Measurements from ENCODE around the gene SUN2.

SUN2 gene

GRCh38 chr22:38733724-38734381 is 21.9 kb downstream of the SUN2 start:
- DNase-seq = no peak

DNA sequence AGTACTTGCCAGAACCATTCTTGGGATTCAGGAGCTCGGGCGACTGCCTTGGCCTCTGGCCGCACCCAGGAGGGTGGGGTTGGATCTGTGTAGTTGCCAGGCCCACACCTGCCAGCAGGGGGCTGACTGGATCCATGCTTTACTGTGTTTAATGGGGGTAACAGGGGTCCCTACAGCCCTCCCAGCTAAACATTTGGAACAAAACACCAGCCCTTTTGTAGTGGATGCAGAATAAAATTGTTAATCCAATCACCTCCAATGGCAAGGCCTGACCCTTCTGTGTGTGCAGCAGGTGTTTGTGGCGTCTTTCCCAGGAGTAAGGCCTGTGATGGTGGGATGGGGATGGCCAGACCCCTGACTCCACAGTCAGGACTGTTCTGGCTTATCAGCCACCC is 22.5 kb downstream of the SUN2 start:
- DNase-seq = peak; percentile 61

DNA sequence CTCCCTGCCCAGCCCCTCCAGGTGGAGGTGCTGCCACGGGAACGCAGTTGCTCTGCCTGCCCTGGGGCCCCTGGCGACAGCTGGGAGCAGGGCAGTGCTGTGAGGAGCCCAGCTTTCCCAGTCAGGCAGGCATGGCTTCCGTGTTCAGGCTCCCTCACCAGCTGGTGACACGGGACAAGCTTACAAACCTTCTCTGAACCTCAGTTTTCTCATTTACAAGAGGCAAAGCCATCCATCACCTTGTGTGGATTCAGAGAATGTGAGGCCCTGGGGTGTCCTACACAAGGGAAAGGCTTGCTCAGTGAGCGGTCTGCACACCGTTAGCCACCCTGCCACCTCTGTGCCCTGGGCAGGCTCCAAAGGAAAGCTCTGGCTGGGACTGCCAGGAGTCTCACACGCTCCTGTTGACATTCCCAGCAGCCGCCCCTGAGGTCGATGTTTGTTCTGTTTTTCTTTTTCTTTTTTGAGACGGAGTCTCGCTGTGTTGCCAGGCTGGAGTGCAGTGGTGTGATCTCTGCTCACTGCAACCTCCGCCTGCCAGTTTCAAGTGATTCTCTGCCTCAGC is 23.5 kb downstream of the SUN2 start:
- DNase-seq = no peak

DNA sequence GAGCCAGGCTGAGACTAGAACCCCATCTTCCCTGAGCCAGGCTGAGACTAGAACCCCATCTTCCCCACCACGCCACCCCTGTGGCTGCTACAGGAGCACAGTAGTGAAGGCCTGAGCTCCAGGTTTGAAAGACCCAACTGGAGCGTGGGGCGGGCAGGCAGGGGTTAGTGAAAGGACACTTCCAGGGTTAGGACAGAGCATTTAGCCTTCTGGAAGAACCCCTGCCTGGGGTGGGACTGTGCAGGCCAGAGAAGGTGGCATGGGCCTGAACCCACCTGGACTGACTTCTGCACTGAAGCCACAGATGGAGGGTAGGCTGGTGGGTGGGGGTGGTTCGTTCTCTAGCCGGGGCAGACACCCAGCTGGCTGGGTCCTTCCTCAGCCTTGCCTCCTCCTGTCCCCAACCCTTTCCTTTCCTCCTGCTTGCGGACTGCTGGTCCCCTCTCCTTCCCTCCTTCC is 24.1 kb downstream of the SUN2 start:
- no peak for DNase-seq

- no peak for DNase-seq
Observed at GRCh38 chr22:38730411-38730871, 25.4 kb downstream of the SUN2 start.

DNA sequence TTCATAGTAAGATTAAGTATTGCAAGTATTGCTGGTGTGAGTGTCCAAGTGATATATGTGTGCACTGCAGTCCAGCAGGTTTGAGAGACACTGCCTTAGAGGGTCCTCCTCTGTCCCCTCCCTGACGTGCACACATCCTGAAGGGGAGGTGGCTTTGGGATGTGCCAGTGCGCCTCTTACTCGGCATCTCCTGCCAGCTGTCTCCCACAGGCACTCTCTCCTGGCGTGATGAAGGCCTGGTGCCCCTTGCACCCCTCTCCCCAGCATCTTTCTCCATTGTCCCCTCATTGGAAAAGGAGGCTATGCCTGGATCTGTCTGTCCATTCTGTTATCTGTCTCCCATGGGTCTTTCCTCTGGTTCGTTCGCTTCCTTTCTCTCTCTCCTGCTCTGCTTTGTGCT is 25.9 kb downstream of the SUN2 start:
- no peak for DNase-seq

DNA sequence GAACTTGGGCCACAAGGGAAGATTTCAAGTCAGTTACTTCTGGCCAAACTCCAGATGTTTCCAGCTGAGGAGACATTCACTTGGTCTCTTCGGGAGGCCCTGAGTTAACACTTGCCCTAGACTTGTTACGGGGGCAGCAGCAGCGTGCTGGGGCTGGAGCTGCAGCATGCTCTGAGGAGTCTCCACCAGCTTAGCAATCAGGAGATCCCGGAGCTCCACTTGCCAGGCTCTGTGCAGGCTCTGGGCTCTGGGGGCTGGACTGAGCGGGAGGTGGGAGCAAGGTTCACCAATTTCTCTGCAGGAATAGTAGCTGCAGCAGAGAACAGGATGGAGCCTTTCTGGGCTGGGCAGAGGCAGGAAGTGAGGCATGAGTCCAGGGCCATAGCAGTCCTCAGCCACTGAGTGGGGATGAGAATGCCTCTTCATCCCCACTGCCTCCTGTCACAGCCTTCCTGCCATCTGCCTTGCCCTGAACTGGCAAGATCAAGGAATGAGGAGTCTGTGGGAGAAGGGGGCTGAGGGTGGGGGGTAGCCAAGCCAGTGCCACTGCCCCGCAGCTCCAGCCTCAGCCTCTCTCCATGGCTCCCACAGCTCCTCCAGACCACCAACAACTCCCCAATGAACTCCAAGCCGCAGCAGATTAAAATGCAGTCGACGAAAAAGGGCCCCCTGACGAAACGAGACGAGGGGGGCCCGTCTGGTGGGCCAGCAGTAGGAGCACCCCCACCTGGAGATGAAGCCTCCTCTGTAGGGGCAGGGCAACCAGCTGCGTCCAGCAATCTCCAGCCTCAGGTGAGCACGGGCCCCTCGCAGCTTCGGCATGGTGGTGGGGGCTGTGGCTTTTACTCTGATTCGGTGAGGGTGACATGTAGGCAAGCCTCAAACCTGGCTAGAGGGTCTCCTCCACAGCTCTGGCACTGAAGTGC is 26.7 kb downstream of the SUN2 start:
- DNase-seq = no peak

GRCh38 chr22:38727530-38728451 is 28.0 kb downstream of the SUN2 start:
- DNase-seq = no peak

- DNase-seq = no peak
Observed at GRCh38 chr22:38727123-38727522, 28.7 kb downstream of the SUN2 start.

GRCh38 chr22:38725900-38726655 is 29.7 kb downstream of the SUN2 start:
- no peak for DNase-seq

DNA sequence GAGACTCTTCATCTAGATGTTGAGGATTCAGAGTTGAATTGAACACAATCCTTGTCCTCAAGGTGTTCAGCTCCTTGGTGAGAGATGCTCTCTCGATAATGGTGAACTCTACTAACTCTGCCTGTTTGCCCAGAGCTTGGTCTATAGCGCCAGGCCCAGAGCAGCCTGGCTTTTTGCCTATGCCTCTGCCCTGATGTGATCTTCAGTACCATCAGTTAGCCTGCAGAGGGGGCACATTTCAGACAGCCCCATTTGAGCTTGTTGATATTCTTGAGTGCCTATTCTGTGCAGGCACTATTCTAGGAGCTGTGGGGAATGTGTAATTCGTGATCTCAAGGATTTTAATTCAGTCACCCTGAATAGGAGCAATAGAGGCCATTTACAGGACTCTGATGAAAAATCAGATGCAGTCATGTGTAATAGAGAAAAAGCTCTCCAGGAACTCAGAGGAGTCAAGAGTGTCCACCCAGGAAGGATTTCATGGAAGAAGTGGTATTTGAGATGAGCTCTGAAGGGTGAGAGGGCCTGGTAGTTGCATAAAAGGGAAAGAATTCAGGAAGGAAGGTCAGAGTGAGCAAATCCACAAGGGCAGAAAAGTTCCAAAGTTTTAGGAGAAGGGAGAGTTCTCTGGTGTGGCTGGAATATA is 30.7 kb downstream of the SUN2 start:
- DNase-seq = peak; percentile 50

DNA sequence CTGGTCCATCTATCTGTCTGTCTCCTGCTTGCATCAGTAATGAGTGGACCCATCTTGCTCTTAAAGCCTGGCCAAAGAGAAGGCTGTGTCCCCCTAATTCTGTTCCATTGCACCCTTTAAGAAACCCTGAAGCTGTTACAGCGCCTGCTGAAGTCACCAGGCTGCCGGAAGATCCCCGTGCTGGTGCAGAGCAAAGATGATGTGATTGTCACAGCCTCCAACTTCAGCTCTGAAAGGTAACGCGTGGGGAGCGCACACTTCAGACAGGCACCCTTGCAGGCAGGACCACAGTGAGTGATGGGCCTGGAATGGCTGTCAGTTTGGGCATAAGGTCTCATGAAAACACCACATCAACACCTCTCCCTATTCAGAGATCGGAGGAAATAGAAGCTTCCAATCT is 31.6 kb downstream of the SUN2 start:
- no peak for DNase-seq

DNA sequence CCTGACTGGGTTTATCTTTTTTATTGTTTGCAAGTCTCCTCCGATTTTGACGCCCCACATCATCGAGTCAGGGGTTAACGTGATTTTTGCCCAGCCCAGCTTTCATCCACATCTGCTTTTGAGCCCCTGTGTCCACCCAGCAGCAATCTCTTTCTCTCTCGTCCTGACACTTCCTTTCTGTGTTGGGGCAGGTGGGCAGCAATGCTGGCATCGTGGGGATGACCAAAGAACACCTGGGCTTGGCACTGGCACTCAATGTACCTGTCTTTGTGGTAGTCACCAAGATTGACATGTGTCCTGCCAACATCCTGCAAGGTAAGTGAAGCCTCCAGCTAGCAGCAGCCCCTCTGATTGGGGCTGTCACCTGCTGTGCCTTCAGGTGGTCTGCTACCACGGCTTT is 34.2 kb downstream of the SUN2 start:
- DNase-seq = no peak

DNA sequence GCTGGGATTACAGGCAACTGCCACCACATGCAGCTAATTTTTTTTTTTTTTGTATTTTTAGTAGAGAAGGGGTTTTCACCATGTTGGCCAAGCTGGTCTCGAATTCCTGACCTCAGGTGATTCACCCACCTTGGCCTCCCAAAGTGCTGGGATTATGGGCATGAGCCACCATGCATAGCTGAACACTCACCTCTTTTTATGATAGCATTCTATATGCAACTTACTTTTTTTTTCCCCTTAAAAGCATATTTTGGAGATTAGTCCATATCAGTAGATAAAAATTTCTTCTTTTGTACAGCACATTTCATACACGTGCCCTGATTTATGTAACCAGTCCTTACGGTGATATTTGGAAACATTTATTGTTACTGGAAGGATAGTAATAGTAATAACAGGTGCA is 35.4 kb downstream of the SUN2 start:
- DNase-seq = no peak

GRCh38 chr22:38719196-38719595 is 36.6 kb downstream of the SUN2 start:
- DNase-seq = no peak

DNA sequence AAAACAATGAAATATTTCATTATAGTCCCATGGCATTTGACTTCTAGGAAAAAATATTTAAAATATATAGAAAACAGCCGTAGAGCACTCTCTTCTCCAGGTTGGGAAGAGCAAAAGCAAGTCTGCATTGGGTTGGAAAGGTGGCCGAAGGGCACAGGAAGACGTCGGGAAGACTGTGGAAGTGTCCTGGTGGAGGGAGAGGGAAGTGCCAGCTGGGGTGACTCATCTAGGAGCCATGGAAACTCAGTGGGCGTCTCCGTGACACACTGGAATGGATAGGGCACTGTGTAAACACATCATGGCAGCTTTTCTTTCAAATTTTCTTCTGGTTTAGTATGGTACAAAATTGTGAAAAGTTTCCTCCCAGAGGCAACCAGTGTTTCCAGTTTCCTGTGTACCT is 37.4 kb downstream of the SUN2 start:
- DNase-seq = no peak

DNA sequence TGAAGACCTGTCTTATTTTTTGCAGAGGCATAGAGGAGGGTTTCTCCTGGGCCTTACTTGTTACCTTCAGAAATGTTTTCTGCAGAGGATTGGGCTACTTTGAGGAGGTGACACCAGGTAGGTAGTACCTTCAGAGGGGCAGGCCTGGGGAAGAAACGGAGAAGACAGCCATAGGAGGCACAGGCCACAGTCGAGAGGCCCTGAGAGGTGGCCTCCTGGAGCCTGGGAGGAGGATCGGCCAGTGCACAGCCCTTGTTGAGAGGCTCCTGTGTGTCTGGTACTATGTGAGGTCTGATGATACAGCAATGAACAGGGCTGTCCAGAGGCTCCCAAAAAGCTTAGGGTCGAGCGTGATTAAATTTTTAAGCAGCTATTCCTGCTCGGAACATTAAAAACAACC is 38.6 kb downstream of the SUN2 start:
- DNase-seq = no peak

- no peak for DNase-seq
Observed at GRCh38 chr22:38716826-38717225, 39.0 kb downstream of the SUN2 start.

GRCh38 chr22:38716271-38716670 is 39.5 kb downstream of the SUN2 start:
- DNase-seq = no peak

GRCh38 chr22:38715852-38716251 is 39.9 kb downstream of the SUN2 start:
- no peak for DNase-seq

DNA sequence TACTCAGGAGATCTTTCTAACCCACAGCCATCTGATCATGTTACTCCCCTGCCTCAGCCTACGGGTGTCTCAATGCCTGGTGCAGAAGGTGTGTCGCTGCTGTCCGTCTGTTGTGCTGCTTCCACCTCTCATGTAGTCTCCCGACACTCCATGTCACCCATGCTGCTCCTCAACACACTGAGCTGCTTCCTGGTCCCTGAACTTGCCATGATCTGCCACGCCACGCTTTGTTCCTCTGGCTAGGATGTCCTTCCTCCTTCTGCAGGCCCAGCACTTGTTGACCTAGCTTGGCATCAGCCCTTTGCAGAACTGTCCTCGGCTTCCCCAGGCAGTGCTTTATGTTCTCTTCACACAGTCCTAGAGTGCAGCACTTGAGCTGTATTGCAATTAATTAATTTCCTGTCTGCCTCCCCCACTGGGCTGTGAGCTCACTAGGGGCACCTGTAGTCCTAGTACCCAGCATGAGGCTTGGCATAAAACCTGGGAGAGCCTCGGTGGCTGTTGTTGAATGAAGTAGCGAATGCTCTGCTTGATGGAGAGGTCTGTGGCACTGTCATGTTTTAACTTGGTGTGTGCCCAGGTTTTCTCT is 40.5 kb downstream of the SUN2 start:
- DNase-seq = no peak
